ENCODE data around the gene ZRANB1. TPM values are rescaled to one million over a fixed set of nuclear protein-coding genes. Genes with fewer than 3 reads are reported as not detected.
A peak's percentile ranks its signal among the peaks of the same experiment; 100 is the strongest.

The ZRANB1 gene
- total RNA-seq, 1 experiment from 2014 or later = 12.5 TPM

DNA sequence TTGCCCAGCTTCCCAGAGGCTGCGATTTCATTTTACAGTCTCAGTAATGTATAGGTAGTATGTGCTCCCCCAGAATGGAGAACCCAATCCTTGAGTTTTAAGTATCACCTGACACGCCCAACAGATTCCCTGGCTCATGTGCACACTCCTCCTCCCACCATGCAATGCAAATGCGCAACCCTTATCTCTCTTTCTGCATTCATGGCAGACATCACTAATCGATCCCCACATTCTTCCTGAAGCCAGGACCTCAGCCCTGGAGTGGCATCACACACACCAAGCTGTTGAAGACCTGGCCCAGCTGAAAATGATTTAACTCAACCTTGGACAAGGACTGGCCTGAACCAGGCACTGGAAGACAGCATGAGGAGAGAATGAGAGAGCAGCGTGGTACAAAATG is 68.4 kb downstream of the ZRANB1 start:
- no peak for TF ChIP-seq CTCF (IDR thresholded peaks at IDR 0.05; ENCODE audit: unreplicated experiment)
- no peak overlapping the region for H3K4me3 Mint-ChIP-seq (ENCODE audit: low read depth, unreplicated experiment)
- no peak for DNase-seq
- peaks cover 15% of the 10 kb centered on the region for H3K36me3 Mint-ChIP-seq (ENCODE audit: insufficient read depth, unreplicated experiment)
- H3K4me1 Mint-ChIP-seq (ENCODE audit: low read depth, unreplicated experiment) = peaks cover 18% of the 10 kb centered on the region
- no peaks in the 10 kb centered on the region for H3K9me3 Mint-ChIP-seq (ENCODE audit: low read depth, unreplicated experiment)
- no TSS peak for BruUV-seq (replicated peaks)
- intact Hi-C loops (cut with micrococcal nuclease; ENCODE audit: unreplicated experiment) = no loop called here
- no peaks in the 10 kb centered on the region for H3K27me3 Mint-ChIP-seq (ENCODE audit: unreplicated experiment)
- H3K27ac Mint-ChIP-seq (ENCODE audit: unreplicated experiment) = peak overlapping the region; percentile 23
- CTCF ChIA-PET = no interaction called here

DNA sequence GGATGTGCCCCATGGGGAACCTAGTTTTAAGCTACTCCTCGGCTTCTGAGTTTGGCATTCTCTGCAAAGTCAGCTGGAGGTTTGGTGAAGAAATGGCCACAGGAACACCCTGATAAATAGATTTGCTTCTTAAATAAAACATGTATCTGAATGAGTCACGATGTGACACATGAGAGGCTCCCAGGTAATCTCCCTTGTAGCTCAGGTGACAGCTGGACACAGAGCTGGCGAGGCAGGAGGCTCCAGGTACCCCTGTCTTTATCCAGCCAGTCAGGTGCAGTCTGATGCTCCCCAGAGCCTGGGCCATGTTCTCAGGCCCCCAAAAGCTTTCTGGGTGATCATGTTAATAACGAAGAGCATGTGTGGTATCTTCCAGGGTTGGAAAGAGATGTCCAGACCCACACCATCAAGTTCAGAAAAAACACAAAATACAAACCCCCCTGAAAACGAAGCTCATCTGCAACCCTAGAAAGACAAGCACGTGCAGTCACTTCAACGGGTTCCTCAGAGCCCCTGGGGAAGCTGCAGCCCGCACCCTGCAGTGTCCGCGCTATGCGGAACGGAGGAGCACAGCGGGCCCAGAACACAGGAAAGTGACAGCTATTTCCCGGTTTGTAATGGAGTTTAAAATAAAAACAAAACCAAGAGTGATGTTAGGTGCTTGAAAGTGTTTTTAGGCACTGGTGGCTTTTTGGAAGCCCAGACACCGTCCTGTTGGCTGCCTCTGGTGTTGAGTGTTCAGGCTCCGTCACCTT is 69.4 kb downstream of the ZRANB1 start:
- BruUV-seq (replicated peaks) = no TSS peak

DNA sequence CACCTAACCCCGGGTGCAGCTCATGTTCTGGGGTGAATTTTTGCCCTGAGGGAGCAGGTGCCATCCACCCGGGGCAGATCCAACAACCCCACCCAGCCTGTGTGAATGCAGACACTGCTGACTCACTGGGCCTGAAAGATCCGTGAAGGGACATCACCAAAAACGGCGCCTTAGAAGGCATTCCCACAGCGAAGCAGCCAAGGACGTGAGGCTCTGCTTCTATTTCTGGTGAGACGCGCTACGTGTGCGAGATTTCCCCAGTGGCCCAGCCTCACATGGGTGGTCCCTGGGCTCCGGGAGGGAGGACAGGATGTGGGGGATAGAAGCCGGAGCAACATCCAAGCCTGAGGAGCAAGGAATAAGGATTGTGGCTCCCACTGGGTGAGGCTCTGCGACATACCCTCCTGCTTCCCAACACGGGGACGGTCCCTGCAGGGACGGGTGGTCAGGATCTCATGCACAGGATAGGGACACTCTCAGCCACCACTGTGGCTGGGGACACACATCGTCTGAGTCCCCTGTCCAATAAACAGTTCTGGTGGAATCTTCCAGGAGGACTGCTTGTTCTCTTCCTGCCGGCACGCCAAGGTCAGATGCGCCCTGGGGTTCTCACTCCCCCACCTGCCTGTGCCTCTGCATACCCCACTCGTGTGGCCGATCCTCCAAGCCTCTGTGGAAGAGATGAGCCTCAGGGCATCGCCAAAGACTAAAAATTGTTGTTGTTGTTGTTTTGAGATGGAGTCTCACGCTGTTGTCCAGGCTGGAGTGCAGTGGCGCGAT is 70.2 kb downstream of the ZRANB1 start:
- H3K36me3 Mint-ChIP-seq (ENCODE audit: insufficient read depth, unreplicated experiment) = peaks cover 9% of the 10 kb centered on the region

More for the DNA sequence above, 69.4 kb downstream of the ZRANB1 start:
- H3K27ac Mint-ChIP-seq (ENCODE audit: unreplicated experiment) = no peak overlapping the region
- H3K4me1 Mint-ChIP-seq (ENCODE audit: low read depth, unreplicated experiment) = peaks cover 18% of the 10 kb centered on the region
- H3K4me3 Mint-ChIP-seq (ENCODE audit: low read depth, unreplicated experiment) = no peak overlapping the region
- CTCF ChIA-PET = interaction anchor here (0.6 kb wide), 1 partner anchor 19 kb away, joined by 3 read pairs; no protein-coding TSS in a partner anchor
- no peaks in the 10 kb centered on the region for H3K9me3 Mint-ChIP-seq (ENCODE audit: low read depth, unreplicated experiment)
- TF ChIP-seq CTCF (IDR thresholded peaks at IDR 0.05; ENCODE audit: unreplicated experiment) = no peak
- H3K27me3 Mint-ChIP-seq (ENCODE audit: unreplicated experiment) = no peaks in the 10 kb centered on the region
- intact Hi-C loops (cut with micrococcal nuclease; ENCODE audit: unreplicated experiment) = no loop called here
- peaks cover 13% of the 10 kb centered on the region for H3K36me3 Mint-ChIP-seq (ENCODE audit: insufficient read depth, unreplicated experiment)
- DNase-seq = no peak

More for the DNA sequence above, 70.2 kb downstream of the ZRANB1 start:
- Mint-ChIP-seq H3K4me1 (ENCODE audit: low read depth, unreplicated experiment) (peaks cover 18% of the 10 kb centered on the region), H3K9me3 (ENCODE audit: low read depth, unreplicated experiment) (no peaks in the 10 kb centered on the region), H3K4me3 (ENCODE audit: low read depth, unreplicated experiment) (no peak overlapping the region), H3K27me3 (ENCODE audit: unreplicated experiment) (no peaks in the 10 kb centered on the region), H3K27ac (ENCODE audit: unreplicated experiment) (no peak overlapping the region)
- no TSS peak for BruUV-seq (replicated peaks)
- DNase-seq = no peak
- no peak for TF ChIP-seq CTCF (IDR thresholded peaks at IDR 0.05; ENCODE audit: unreplicated experiment)
- intact Hi-C loops (cut with micrococcal nuclease; ENCODE audit: unreplicated experiment) = no loop called here
- CTCF ChIA-PET = no interaction called here
